GM21381 (cell line): ENCODE measurements around the gene TDRD9.
"Not testable (repeated sequence)": the region's sequence is repeated elsewhere in the genome, so short reads cannot be mapped to it uniquely, and the experiment has no call there.

Source experiments
- ATAC-seq: cut with Tn5 transposase; IDR thresholded peaks from one replicate; pipeline ENCODE4 v1.9.1; 2021; ENCODE audit warnings: mild to moderate bottlenecking, moderate library complexity; ENCODE audit not compliant: unreplicated experiment

TDRD9 gene

GRCh38 chr14:103974575-103974974, 46.3 kb downstream of the TDRD9 start:
- no peak for ATAC-seq

- not testable (repeated sequence) for ATAC-seq
Observed at GRCh38 chr14:103980623-103981238, 52.5 kb downstream of the TDRD9 start.

- ATAC-seq, result no peak
Observed at GRCh38 chr14:103984196-103984595, 55.9 kb downstream of the TDRD9 start.

GRCh38 chr14:103989034-103989433, 60.8 kb downstream of the TDRD9 start:
- ATAC-seq, result no peak

GRCh38 chr14:103989964-103990363, 61.7 kb downstream of the TDRD9 start:
- no peak for ATAC-seq

- ATAC-seq, result no peak
Observed at GRCh38 chr14:103994535-103995184, 66.4 kb downstream of the TDRD9 start.

GRCh38 chr14:103995876-103996275, 67.6 kb downstream of the TDRD9 start:
- no peak for ATAC-seq

- ATAC-seq, result no peak
Observed at GRCh38 chr14:103997391-103997790, 69.1 kb downstream of the TDRD9 start.

GRCh38 chr14:103998027-103998426, 69.8 kb downstream of the TDRD9 start:
- no peak for ATAC-seq

- ATAC-seq, result no peak
Observed at GRCh38 chr14:103999795-104000440, 71.7 kb downstream of the TDRD9 start.

- ATAC-seq, result no peak
Observed at GRCh38 chr14:104001003-104001402, 72.7 kb downstream of the TDRD9 start.

- no peak for ATAC-seq
Observed at GRCh38 chr14:104003616-104004015, 75.4 kb downstream of the TDRD9 start.

- ATAC-seq, result no peak
Observed at GRCh38 chr14:104004849-104005248, 76.6 kb downstream of the TDRD9 start.

GRCh38 chr14:104005489-104005888, 77.2 kb downstream of the TDRD9 start:
- no peak for ATAC-seq

- no peak for ATAC-seq
Observed at GRCh38 chr14:104007121-104007520, 78.9 kb downstream of the TDRD9 start.

GRCh38 chr14:104009297-104009696, 81.0 kb downstream of the TDRD9 start:
- no peak for ATAC-seq

- ATAC-seq, result no peak
Observed at GRCh38 chr14:104011824-104012517, 83.7 kb downstream of the TDRD9 start.

GRCh38 chr14:104014764-104015163, 86.5 kb downstream of the TDRD9 start:
- ATAC-seq, result no peak

- no peak for ATAC-seq
Observed at GRCh38 chr14:104016873-104017650, 88.8 kb downstream of the TDRD9 start.

GRCh38 chr14:104019029-104019428, 90.8 kb downstream of the TDRD9 start:
- ATAC-seq, result no peak

- ATAC-seq, result no peak
Observed at GRCh38 chr14:104019806-104020205, 91.5 kb downstream of the TDRD9 start.
